Measurements from ENCODE around the gene SLC15A3.

Gene SLC15A3

DNA sequence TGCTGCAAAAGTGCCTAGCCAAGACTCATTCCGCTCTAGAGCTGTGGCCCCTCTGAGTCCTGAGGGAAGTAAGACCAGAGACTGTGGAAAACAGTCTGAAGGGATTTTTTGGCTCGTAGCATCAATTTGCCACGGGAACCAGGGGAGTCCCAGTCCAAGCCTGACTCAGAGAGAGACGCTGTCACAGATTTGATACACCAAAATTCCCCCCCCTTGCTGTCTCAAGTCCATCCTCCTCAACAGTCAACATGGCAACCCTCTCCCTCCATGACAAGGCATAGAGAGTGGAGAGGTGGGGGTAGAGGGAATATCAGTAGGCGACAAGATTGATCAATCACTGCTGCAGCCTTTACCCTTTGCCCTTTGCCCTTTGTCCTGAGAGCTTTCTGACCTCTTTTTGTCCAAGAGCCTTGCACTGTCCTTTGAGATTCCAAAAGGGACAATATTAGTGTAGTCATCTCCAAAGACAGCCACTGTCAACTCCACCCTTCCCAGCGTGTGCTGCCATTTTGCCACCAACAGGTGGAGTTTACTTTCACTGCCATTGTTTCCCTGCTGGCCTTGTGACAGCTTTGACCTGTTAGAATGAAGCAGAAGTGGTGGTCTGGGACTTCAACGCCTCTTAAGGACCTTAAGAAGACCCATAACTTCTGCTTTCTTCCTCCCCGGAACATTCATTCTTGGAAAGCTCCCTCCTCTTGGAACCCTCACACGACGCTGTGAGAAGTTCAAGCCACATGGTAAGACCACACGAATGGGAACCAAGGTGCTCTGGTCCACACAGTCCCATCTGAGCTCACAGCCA is 7.3 kb downstream of the SLC15A3 start:
- no peak for DNase-seq

DNA sequence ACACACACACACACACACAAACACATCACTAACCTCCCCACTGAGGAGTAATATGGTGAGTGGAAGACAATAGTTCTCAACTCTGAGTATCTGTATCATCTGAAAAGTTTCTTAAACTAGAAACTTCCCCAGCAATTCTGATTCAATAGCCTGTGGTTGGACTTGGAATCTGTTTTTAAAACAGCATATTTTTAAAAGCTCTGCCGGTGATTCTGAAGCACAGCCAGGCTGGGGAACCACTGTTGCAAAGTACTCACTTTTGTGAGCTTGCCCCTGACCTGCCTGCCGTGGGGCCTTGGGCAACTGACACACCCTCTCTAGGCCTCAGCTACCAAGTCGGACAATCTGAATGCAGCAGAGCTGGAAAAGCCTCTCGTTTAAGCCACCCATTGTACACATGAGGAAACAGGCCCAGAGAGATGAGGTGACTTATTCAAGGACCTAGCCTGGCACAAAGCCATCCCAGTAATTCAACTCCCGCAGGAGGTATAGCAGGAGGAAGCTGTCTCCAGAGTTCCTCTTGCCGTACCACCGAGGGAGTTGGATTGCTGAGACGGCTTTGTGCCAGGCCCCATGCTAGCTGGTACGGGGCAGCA is 8.9 kb downstream of the SLC15A3 start:
- no peak for DNase-seq

DNA sequence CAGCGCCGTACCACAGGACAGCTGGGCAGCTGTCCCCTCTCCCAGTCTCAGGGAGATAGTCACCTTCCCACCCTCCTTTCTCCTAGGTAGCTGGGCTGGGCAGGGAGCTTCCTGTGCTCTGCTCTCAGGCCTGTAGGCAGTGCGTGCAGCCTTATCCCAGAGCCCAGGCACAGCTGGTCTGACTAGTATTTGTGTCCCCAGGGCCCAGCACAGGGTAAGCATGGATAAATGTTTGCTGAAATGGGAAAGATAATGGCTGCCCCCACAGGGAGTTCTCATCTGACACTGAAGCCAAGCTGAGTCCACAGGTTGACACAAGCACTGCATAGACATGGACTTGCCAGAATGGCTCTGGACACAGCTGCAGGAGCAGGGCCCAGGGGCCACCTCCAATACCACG is 9.8 kb downstream of the SLC15A3 start:
- DNase-seq: no peak

DNA sequence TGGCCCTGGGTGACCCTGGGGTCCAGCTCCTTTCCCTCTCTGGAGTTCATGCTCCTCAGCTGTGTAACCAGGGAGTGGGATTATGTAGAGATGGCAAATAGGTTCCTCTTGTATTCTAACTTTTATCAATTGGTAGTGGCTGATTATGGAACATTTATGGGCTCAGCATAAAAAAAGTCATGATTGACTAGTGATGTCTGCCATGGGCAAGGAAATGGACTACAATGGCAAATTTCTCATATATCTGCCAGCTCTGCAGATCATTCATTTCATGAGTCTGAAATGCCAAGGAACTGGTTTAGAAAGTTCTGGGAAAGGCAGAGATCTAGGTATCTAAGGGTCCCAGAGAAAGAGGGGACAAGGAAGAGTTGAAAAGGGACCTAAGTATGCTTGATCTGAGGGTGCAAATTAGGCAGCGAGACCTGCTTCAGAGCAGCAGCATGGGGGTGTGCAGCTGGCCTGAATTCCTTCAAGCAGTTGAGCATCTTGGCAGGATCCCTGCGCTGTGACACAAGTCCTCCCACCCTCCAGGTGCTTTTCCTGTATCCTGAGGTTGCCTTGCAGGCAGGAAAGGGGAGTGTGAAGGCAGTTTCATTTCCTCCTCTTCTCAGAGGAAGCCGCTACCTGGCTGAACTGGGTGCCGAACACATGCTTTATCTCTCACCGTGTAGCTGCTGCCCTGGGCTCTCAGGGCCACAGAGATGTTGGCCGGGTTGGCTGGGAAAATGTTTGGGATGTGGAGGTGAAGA is 10.4 kb downstream of the SLC15A3 start:
- no peak for DNase-seq

DNA sequence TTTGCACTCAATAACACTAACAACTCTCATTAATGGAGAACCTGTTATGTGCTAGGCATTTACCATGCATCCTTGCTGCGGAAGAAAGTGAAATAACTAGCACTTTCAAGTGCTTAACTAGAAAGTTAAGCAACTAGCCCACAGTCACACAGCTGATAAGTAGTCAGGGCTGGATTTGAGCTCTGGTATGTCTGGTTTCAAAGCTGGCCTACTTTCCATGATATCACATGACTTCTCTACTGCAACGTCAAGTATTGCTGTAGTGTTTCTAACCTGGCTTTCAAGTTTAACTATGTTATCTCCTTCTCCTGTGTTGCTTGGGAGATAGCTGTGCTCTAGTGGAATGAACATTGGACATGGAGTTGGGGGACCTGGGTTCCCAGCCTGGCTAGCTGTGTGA is 12.1 kb downstream of the SLC15A3 start:
- no peak for DNase-seq

DNA sequence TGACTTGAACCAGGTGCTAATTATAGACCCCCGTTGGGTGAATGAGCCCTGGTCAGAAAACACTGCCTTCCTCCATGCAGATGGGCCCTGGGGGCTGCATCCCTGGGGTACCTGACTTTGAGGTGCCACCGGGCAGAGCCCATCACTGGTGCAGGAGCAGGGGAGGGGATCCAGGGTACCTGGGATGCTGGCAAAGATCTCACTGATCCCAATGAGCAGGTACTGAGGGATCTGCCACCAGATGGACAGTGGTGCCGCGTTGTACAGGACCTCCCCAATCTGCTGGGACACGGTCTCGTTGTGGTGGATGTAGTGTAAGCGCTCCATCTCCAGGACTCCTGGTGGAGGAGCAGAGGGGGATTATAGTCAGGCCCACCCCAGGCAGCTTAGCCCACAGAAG is 12.7 kb downstream of the SLC15A3 start:
- no peak for DNase-seq

DNA sequence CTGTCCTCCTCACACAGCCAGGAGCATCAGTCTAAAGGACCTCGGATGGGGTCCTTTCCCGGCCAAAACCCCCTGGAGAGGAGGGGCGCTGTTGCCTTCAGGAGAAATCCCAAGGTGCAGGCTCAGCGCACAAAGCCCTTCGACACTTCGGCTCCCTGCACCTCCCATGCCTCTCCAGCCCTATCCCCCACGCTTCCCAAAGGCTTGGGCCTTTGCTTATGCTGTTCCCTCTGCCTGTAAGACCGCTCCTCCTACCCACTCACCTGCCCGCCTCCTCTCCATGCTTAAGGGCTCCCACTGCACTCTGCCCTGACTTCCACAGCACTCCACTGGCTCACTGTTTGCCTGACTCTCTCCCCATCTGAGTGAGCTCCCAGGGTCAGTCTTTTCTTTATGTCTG is 13.5 kb downstream of the SLC15A3 start:
- DNase-seq: no peak

DNA sequence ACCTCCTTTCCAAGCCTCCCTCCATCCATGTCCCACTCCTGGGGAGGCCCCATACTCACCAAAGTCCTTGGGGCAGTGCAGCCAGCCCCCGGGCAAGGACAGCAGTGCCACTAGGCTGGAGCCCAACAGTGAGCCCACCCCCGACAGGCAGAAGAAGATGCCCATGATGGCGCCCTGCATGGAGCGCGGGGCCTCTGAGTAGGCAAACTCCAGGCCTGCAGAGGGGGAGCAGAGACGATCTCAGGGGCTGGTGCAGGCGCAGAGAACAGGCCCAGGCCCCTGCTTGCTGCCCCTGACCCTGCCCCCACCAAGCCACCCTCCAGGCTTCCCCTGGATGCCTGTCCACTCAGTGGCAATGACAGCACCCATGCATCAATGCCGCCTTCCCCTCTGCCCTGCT is 14.2 kb downstream of the SLC15A3 start:
- DNase-seq: no peak

DNA sequence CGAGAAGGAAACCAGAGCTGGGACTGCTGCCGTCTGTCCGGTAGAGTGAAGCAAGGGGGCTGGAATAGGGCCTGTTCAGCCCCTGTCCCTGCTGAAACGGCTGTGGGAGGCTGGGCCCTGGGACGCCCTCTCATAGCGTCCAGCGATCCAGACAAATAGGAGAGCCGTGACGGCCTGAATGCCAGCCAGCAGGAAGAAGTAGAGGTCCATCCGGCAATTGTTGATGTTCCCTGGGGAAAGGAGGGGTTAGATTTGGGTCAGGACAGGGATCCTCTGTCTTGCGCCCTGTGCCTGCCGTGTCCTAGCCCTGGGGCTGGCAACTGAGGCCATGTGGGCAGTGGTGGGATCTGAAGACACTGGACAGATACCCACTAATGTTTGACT is 14.8 kb downstream of the SLC15A3 start:
- no peak for DNase-seq

DNA sequence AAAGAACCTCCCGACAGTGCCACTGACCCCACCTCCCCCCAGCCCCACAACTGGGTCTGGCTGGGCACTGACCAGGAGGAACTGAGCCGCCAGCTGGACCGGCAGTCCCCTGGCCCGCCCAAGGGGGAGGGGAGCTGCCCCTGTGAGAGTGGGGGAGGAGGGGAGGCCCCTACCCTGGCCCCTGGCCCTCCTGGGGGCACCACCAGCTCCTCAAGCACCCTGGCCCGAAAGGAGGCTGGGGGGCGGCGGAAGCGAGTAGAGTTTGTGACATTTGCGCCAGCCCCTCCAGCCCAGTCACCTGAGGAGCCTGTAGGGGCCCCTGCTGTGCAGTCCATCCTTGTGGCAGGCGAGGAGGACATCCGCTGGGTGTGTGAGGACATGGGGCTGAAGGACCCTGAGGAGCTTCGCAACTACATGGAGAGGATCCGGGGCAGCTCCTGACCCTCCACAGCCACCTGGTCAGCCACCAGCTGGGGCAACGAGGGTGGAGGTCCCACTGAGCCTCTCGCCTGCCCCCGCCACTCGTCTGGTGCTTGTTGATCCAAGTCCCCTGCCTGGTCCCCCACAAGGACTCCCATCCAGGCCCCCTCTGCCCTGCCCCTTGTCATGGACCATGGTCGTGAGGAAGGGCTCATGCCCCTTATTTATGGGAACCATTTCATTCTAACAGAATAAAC is 15.4 kb downstream of the SLC15A3 start:
- no peak for DNase-seq

DNA sequence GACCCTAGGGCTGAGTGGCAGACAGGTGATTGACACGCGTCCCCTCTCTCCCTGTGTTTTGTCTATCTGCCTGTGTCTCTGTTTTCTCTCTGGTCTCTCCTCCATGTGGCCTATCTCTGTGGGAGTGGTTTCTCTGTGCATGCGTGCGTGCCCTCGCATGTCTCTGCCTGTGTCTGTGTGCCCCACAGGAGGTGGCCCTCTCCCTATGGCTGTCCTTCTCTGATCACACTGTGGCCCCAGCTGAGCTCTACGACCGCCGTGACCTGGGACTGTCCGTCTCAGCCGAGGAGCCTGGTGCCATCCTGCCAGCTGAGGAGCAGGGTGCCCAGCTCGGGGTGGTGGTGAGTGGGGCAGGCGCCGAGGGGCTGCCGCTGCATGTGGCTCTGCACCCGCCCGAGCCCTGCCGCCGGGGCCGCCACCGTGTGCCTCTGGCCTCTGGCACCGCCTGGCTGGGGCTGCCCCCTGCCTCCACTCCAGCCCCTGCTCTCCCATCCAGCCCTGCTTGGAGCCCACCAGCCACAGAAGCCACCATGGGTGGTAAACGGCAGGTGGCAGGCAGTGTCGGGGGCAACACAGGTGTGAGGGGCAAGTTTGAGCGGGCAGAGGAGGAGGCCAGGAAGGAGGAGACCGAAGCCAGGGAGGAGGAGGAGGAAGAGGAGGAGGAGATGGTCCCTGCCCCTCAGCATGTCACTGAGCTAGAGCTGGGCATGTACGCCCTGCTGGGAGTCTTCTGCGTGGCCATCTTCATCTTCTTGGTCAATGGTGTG is 16.1 kb downstream of the SLC15A3 start:
- no peak for DNase-seq

DNA sequence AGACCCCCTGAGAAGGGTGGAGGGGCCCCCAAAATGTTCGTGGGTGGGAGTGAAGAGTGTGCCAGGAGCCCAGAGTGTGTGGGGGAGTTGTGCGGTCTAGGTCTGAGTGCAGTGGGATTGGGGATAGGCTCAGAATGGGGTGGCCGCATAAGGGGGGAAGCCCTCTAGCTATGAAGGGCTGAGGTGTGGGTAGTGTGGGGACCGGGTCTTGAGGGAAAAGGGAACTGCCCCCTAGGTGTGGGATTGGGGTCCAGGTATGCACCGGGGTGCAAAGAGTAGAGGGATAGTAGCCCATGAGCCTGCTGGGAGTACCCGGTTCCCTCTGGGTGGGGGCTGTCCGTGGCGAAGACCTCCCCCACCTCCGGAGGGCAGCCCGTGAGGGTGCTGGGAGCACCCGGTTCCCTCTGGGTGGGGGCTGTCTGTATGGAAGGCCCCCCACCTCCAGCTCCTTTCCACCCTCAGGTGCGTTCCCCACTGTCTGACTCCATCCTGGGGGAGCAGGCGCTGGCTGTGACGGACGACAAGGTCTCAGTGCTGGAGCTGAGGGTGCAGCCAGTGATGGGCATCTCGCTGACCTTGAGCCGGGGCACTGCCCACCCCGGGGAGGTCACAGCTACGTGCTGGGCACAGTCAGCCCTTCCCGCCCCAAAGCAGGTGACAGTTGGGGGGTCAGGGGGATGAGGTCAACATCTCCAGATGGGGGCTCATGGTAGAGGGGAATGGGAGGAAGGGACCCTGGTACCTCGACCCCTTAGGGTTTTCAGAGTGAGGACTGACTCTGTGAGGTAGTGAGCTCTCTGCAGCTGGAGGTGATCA is 17.0 kb downstream of the SLC15A3 start:
- no peak for DNase-seq

DNA sequence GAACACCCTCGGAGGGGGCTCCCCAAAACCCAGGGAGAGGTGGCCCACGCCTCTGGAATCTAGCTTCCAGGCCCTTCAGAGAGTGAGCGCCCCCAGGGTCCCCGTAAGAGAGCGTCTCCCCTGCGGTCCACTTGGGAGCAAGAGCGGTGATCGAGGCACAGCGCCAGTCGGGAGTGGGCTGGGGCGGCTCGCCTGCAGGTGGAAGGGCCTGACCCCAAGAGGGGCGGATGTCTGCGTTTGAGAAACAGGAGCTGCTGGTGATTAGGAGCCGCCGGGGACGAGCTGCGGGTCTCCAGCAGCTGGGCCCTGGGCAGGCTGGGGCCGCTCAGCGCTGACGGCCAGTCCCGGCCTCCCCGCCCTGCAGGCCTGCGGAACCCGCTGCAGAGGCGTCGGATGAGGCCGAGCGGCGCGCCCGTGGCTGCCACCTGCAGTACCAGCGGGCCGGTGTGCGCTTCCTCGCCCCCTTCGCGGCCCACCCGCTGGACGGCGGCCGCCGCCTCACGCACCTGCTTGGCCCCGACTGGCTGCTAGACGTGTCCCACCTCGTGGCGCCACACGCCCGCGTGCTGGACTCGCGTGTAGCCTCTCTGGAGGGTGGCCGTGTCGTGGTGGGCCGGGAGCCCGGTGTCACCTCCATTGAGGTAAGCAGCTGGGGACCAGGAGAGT is 17.7 kb downstream of the SLC15A3 start:
- DNase-seq: no peak

DNA sequence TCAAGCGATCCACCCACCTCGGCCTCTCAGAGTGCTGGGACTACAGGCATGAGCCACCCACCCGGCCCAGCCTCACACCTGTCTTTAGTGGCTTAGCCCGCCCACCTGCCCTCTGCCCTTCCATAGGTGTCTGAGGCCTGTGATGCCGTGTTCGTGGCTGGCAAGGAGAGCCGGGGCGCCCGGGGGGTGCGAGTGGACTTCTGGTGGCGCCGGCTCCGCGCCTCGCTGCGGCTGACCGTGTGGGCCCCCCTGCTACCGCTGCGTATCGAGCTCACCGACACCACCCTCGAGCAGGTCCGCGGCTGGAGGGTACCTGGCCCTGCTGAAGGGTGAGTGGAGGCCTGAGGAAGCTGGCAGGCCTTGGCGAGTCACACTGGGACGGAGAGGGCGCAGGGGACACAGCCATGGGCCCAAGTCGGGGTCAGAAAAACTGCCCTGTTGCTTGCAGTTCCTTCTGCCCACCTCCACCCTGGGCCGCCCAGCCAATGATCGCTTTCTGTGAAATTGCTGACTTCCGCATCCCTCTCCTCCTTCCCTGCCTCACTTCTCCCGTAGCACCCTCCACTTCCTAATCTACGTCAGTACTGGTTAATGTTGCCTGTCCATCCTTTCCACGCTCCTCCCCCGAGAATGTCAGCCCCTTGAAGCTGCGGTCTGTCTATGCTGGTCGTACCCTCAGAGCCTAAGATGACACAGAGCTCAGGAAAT is 18.4 kb downstream of the SLC15A3 start:
- DNase-seq: no peak

DNA sequence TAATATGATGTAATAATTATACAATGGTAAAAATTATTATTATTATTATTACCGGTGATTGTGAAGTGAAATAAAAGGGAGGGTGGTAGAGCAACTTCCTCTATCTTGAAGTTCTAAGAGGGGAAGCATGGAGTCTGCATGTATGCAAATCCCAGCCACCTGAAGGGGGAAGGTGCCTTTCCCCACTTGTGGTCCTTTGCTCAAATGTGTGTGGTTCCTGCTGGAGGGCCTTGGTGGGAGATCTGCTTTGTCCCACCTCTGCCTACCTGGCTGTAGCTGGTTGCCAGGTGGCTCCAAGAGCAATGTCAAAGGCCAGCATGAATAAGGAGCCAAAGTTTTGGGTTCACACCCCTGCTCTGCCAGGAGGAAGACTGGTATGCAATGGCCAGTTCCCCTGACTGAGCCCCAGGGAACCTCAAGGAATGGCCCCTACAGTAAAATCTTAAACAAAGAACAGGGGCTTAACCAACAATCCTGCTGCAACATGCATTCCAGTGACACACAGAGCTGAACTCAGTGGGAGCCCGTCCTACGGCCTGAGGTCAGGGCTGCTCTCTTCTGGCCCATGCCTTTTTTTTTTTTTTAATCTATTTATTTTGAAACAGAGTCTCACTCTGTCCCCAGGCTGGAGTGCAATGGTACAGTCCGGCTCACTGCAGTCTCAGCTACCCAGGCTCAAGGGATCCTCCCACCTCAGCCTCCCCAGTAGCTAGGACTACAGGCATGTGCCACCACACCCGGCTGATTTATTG is 19.2 kb downstream of the SLC15A3 start:
- DNase-seq: no peak

DNA sequence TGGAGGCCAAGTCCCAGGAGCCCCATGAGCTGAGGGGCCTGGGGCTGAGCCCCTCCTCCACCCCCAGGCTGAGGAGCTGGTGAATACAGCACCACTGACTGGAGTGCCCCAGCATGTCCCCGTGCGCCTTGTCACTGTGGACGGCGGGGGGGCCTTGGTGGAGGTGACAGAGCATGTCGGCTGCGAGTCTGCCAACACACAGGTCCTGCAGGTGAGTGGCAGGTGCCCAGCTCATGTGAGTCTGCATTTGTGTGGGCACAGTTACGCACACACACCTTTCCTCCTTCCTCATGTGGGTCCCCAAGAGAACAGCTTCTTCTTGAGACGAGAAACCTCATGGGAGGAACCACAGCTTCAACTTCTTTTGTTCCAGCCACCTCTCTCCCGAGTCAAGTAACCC is 20.1 kb downstream of the SLC15A3 start:
- no peak for DNase-seq

DNA sequence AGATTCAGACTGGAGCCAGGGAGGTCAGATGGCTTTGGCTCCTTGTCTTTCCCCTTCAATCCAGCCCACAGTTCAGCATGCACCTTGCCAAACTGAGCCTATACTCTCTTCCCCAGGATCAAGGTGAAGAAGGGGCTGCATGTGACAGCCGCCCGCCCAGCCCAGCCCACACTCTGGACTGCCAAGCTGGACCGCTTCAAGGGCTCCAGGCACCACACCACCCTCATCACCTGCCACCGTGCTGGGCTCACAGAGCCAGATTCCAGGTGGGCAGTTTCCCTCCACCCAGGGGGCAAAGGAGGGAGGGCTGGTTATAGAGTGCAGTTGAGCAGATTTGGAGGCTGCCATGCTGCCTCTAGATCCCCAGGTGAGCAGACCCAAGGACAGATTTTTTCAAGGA is 21.6 kb downstream of the SLC15A3 start:
- DNase-seq: no peak

DNA sequence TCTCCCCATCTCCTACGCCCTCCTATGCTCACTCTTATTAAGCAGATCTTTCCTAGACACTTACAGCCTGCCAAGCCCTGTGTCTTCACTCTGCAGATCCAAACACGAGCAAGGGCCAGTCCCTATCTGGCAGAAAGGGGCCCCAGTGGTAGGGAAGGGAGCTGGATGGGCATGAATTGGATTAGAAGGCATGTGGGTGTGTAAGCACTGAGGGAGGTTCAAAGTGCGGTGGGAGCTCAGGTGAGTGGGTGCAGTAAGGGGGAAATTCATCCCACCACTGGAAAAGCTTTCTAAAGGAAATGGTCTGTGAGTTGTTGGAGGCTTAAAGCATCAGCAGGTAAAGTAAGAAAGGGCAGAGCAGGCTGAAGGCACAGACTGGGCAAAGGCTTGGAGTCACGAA is 22.2 kb downstream of the SLC15A3 start:
- no peak for DNase-seq

DNA sequence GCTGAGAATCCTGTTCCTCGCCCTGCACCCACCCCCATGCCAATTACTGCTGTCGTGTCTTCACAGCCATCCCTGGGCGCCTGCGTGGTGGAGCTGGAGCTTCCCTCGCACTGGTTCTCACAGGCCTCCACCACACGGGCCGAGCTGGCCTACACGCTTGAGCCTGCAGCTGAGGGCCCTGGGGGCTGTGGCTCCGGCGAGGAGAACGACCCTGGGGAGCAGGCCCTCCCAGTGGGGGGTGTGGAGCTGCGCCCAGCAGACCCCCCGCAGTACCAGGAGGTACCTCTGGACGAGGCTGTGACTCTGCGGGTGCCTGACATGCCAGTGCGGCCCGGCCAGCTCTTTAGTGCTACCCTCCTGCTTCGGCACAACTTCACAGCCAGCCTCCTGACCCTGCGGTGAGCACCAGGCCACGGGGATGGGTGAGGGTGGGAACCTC is 23.4 kb downstream of the SLC15A3 start:
- no peak for DNase-seq

DNA sequence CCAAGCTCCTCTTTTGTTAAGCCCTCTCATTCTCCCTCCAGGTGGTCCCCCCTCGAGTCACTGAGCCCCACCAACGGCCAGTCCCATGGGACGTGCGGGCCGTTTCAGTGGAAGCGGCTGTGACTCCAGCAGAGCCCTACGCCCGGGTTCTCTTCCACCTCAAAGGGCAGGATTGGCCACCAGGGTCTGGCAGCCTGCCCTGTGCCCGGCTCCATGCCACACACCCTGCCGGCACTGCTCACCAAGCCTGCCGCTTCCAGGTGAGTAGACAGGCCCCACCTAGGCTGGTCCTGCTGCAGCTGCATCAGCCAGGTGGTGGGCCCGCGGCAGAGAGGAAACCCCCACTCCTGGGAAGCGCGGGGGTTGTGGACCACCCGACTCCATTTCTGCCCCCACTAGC is 24.4 kb downstream of the SLC15A3 start:
- DNase-seq: no peak
